ENCODE results near the gene JAK2. TPM values are rescaled to one million over a fixed set of nuclear protein-coding genes. Genes with fewer than 3 reads are reported as not detected.

Gene JAK2
- total RNA-seq, 1 donor from 2014 or later, result 29.9 TPM

Other genes with a start within 250 kb of the JAK2 start
- 22.9 and 27.3 TPM in 2 replicates for gene AK3, start 244.1 kb upstream of the JAK2 start, total RNA-seq
- gene RCL1, start 192.3 kb upstream of the JAK2 start, total RNA-seq, result 44.1 and 44.6 TPM in 2 replicates
- not detected in 2 replicates for gene INSL6, start 200.4 kb downstream of the JAK2 start, total RNA-seq
- gene INSL4, start 246.1 kb downstream of the JAK2 start, total RNA-seq, result not detected in 2 replicates

Measured in activated CD4-positive, alpha-beta T cell treated with anti-CD3 and anti-CD28 coated beads, Interleukin-2, amount 10 ng/mL, durations not matched to agents 24 days and 14 days (primary cell).